Lung (tissue), 12 donors: ENCODE data around the gene C6orf52. TPM values are rescaled to one million over a fixed set of nuclear protein-coding genes. Genes with fewer than 3 reads are reported as not detected.
"Not testable (repeated sequence)": the region's sequence is repeated elsewhere in the genome, so short reads cannot be mapped to it uniquely, and the experiment has no call there.

Experiments used
- ATAC-seq: fragments of 200-7000 bp; cut with Tn5 transposase; one replicate; pipeline ENCODE4 v1.9.1; 2020; ENCODE audit warnings: moderate number of reproducible peaks; ENCODE audit not compliant: insufficient read depth, low FRiP score
- DNase-seq, 3 donors: peaks; one replicate each; pipeline ENCODE4 v3.0.0-alpha.2; 2013 to 2017
- H3K27ac ChIP-seq, 2 donors: one replicate each; pipeline ENCODE4 v1.5.1; 2013; ENCODE audit warnings: mild to moderate bottlenecking in 2 of 2, moderate library complexity in 2 of 2, control low read depth in 1 of 2, inconsistent platforms in 1 of 2, low read depth in 1 of 2, low read length in 1 of 2
- H3K27me3 ChIP-seq, 3 donors: one replicate each; pipeline ENCODE4 v1.5.1; 2013; ENCODE audit warnings: low read length in 2 of 3; ENCODE audit not compliant: control insufficient read depth in 3 of 3, insufficient read depth in 3 of 3
- H3K36me3 ChIP-seq, 4 donors: one replicate each; pipeline ENCODE4 v1.5.1; 2013; ENCODE audit warnings: low read length in 4 of 4, mild to moderate bottlenecking in 1 of 4, moderate library complexity in 1 of 4; ENCODE audit not compliant: control insufficient read depth in 4 of 4, insufficient read depth in 4 of 4
- H3K4me1 ChIP-seq, 5 donors: one replicate each; pipeline ENCODE4 v1.5.1; 2013; ENCODE audit warnings: low read length in 5 of 5, mild to moderate bottlenecking in 2 of 5, moderate library complexity in 1 of 5; ENCODE audit not compliant: control insufficient read depth in 5 of 5, insufficient read depth in 5 of 5
- H3K4me3 ChIP-seq: one replicate; pipeline ENCODE4 v1.5.1; 2013; ENCODE audit warnings: mild to moderate bottlenecking, control low read depth, moderate library complexity
- H3K9ac ChIP-seq, 2 donors: one replicate each; pipeline ENCODE4 v1.5.1; 2013; ENCODE audit warnings: low read length in 2 of 2, control low read depth in 1 of 2; ENCODE audit not compliant: insufficient read depth in 1 of 2
- H3K9me3 ChIP-seq, 4 donors: one replicate each; pipeline ENCODE4 v1.5.1; 2013; ENCODE audit warnings: low read length in 3 of 4, mild to moderate bottlenecking in 1 of 4, moderate library complexity in 1 of 4; ENCODE audit not compliant: control insufficient read depth in 4 of 4, insufficient read depth in 3 of 4
- WGBS, 2 donors: extraction: QIAGEN DNeasy Blood & Tissue Kit; methylation state at CpG; one replicate each; pipeline ENCODE4 v1.1.7; 2013; 5-methylcytosine and 5-hydroxymethylcytosine counted together
- polyA plus RNA-seq, 2 donors: library from polyadenylated mRNA; stranded (reverse); fragments of 200-250 nt; gene quantifications; one replicate each; pipeline ENCODE4 v1.2.1, GENCODE V29; 2013
- total RNA-seq, 2 donors: library from RNA; depleted of rRNA in 1 of 2; stranded (reverse); fragments of >200 nt in 1 of 2; gene quantifications; one replicate each; pipeline ENCODE4 v1.2.1, GENCODE V29; 2014 to 2021
- TF ChIP-seq, protein P1 (sequence below): IDR thresholded peaks from 2 replicates; pipeline ENCODE4 v1.5.1; 2012; ENCODE audit warnings: mild to moderate bottlenecking; ENCODE audit errors: control extremely low read depth, extremely low read depth
- donor health status: control.
- donor health status: control.
- donor health status: Bipolar disorder and iron deficiency.
- donor health status: healthy.
- donor health status: DM: yes; HTN: yes; CAD: no.

C6orf52 gene
- total and polyA plus RNA-seq, 4 donors: 1.3 to 3.5 (median 1.9) TPM

DNA sequence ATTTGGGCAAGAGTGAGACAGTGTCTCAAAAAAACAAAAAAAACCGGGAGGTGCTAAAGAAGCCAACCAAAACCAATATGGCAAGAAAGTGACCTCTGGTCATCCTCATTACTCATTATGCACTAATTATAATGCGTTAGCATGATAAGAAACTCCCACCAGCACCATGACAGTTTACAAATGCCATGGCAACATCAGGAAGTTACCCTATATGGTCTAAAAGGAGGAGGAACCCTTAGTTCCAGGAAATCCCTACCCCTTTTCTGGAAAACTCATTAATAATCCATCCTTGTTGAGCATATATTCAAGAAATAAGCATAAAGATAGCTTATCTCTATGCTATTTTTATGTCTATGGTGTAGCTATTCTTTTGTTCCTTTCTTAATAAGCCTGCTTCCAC lies 31.7 kb downstream of the C6orf52 start:
- 85 to 92% methylated on average over 2 of the region's 2 CpGs for WGBS, 2 donors
- DNase-seq (no peak), ATAC-seq (no peak)
- no peaks in the 10 kb centered on the region for H3K4me1 ChIP-seq
- H3K9ac ChIP-seq: no peak overlapping the region
- H3K27ac ChIP-seq: no peak overlapping the region
- no peaks in the 10 kb centered on the region for H3K36me3 ChIP-seq
- H3K4me3 ChIP-seq: no peak overlapping the region
- TF ChIP-seq, protein P1, sequence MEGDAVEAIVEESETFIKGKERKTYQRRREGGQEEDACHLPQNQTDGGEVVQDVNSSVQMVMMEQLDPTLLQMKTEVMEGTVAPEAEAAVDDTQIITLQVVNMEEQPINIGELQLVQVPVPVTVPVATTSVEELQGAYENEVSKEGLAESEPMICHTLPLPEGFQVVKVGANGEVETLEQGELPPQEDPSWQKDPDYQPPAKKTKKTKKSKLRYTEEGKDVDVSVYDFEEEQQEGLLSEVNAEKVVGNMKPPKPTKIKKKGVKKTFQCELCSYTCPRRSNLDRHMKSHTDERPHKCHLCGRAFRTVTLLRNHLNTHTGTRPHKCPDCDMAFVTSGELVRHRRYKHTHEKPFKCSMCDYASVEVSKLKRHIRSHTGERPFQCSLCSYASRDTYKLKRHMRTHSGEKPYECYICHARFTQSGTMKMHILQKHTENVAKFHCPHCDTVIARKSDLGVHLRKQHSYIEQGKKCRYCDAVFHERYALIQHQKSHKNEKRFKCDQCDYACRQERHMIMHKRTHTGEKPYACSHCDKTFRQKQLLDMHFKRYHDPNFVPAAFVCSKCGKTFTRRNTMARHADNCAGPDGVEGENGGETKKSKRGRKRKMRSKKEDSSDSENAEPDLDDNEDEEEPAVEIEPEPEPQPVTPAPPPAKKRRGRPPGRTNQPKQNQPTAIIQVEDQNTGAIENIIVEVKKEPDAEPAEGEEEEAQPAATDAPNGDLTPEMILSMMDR: no peak
- no peaks in the 10 kb centered on the region for H3K9me3 ChIP-seq
- no peaks in the 10 kb centered on the region for H3K27me3 ChIP-seq

- Histone ChIP-seq H3K4me1 (no peaks in the 10 kb centered on the region), H3K36me3 (no peaks in the 10 kb centered on the region), H3K4me3 (no peak overlapping the region), H3K9me3 (no peaks in the 10 kb centered on the region), H3K9ac (no peak overlapping the region), H3K27ac (no peak overlapping the region), H3K27me3 (no peaks in the 10 kb centered on the region)
- 95 to 100% methylated on average over 8 of the region's 8 CpGs for WGBS, 2 donors
- TF ChIP-seq, protein P1: no peak
- DNase-seq (no peak), ATAC-seq (no peak)
Observed at GRCh38 chr6:10662207-10662606, 32.2 kb downstream of the C6orf52 start.

- not testable (repeated sequence) for H3K27ac ChIP-seq, H3K9me3 ChIP-seq, H3K4me3 ChIP-seq, H3K4me1 ChIP-seq, H3K9ac ChIP-seq, H3K27me3 ChIP-seq, ATAC-seq, DNase-seq, H3K36me3 ChIP-seq
- WGBS, 2 donors: 95 to 97% methylated on average over 11 of the region's 11 CpGs
Observed at GRCh38 chr6:10660431-10661191, 33.8 kb downstream of the C6orf52 start.

GRCh38 chr6:10659699-10660348 lies 34.6 kb downstream of the C6orf52 start:
- TF ChIP-seq, protein P1: no peak
- Histone ChIP-seq H3K4me1 (no peaks in the 10 kb centered on the region), H3K9ac (no peak overlapping the region), H3K27me3 (no peaks in the 10 kb centered on the region), H3K9me3 (no peaks in the 10 kb centered on the region), H3K27ac (no peak overlapping the region), H3K4me3 (peak overlapping the region; percentile 25), H3K36me3 (no peaks in the 10 kb centered on the region)
- DNase-seq (peak; percentile 6 to 34 (median 14)), ATAC-seq (no peak)
- WGBS, 2 donors: 76 to 89% methylated on average over 38 to 48 of the region's 48 CpGs
